Tibial nerve (tissue), 4 donors: Measurements from ENCODE around the gene PRPH.

Experiments
- EP300 ChIP-seq, 2 donors: sonication (generic); formaldehyde crosslinking; IDR thresholded peaks; one replicate each; pipeline ENCODE4 v1.6.1; 2017; ENCODE audit warnings: antibody characterized with exemption in 2 of 2, mild to moderate bottlenecking in 1 of 2
- POLR2A ChIP-seq, 2 donors: fragments of 450-650 bp; IDR thresholded peaks; one replicate each; pipeline ENCODE4 v1.6.1; 2017; ENCODE audit warnings: antibody characterized with exemption in 2 of 2, mild to moderate bottlenecking in 2 of 2, moderate library complexity in 2 of 2
- TF ChIP-seq, protein P1 (sequence below), 5 experiments: fragments of 200-600 bp in 3 of 5; fragments of 450-650 bp in 2 of 5; sonication (generic) in 3 of 5; IDR thresholded peaks; one replicate each; pipeline ENCODE4 v1.5.1; 2016 to 2019; ENCODE audit warnings: antibody characterized with exemption in 5 of 5, mild to moderate bottlenecking in 3 of 5, moderate library complexity in 2 of 5

DNA sequence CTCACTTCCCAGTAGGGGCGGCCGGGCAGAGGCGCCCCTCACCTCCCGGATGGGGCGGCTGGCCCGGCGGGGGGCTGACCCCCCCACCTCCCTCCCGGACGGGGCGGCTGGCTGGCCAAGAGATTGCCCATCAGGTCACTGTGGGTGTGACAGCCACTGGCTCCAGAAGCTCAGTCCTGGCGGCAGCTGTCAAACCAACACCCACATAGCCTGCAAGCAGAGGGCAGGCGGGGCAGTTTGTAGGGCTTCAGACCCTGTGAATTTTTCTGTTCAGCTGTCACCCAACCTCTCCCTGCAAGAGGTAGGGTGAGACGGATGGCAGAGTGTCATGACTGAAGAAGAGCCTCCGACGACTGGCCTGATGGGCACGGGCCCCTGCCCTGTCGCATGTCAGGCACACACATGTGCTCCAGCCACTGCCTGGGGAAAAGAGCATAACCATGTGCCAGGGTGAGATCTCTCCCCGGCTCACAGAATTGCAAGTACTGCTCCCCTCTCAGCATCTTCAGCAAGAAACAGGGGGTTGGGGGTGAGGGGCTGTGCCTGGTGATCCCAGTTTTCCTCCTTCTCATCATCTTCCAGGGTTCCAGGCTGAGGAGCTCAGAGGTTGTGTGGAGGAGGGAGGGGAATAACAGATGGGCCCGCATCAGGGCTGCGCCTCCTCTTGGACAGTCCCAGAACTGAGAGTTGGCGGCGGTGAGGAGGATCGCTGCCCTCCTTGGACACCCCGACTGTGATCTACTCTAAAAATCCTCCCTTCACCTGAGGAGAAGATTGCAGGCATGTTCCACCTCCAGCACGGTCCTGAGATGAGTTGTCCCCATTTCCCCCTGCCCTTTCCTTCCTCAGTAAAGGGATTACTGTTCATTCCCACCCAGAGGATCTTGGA, 11.2 kb upstream of the PRPH start:
- TF ChIP-seq, protein P1, sequence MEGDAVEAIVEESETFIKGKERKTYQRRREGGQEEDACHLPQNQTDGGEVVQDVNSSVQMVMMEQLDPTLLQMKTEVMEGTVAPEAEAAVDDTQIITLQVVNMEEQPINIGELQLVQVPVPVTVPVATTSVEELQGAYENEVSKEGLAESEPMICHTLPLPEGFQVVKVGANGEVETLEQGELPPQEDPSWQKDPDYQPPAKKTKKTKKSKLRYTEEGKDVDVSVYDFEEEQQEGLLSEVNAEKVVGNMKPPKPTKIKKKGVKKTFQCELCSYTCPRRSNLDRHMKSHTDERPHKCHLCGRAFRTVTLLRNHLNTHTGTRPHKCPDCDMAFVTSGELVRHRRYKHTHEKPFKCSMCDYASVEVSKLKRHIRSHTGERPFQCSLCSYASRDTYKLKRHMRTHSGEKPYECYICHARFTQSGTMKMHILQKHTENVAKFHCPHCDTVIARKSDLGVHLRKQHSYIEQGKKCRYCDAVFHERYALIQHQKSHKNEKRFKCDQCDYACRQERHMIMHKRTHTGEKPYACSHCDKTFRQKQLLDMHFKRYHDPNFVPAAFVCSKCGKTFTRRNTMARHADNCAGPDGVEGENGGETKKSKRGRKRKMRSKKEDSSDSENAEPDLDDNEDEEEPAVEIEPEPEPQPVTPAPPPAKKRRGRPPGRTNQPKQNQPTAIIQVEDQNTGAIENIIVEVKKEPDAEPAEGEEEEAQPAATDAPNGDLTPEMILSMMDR (IDR thresholded peaks at IDR 0.05), result no peak
- TF ChIP-seq POLR2A (IDR thresholded peaks at IDR 0.05) (no peak), EP300 (IDR thresholded peaks at IDR 0.05) (no peak)
